Effector CD4-positive, alpha-beta T cell (primary cell): Measurements from ENCODE around the gene ARHGAP9.
"Not testable (repeated sequence)": the region's sequence is repeated elsewhere in the genome, so short reads cannot be mapped to it uniquely, and the experiment has no call there.

Experiments
- DNase-seq: peaks from one replicate; pipeline ENCODE4 v3.0.0-alpha.2; 2020
- total RNA-seq: gene quantifications from one replicate; lab custom pipeline; 2026; lab: John Stamatoyannopoulos, UW

The ARHGAP9 gene
- 345 reads per million, percentile 96 among the genes with 10 or more reads in this experiment for total RNA-seq

DNA sequence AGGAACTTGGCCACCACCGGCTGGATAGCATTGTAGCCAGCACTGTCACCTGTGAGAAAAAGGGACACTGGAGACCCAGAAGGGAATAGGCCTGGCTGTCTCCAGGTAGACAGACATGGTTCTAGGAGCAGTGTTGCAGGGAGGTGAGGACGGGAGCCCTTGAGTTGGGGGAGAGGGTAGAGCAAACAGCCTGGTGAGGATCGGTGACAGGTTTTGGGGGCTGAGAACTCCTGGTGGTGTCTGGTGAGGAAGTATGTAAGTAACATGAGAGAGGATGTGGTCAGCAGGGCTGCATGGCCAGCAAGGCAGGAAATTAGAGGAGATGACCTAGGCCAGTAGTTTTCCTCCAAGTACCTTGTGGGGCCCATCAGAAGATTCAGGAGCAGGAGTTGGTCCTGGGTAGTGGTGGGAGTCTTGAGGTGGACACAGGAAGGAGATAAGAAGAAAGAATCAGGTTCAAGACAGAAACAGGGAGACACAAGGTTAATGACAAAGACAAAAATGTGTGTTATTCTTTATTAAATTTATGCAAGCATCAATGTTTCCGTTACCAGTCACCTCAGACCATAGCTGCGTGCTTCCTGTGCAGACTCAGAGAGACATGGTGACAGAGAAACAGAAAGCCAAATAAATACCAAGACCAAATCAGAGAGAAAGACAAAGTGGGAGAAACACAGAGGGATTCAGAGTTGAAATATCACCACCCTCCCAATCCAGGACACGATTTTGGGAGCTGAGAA lies at the start of gene ARHGAP9:
TSS of gene ARHGAP9 (minus strand) at position 491 of the 740 bp plus-strand sequence. CDS start at position 31, 460 bp downstream.
- DNase-seq, result peak; percentile 63

DNA sequence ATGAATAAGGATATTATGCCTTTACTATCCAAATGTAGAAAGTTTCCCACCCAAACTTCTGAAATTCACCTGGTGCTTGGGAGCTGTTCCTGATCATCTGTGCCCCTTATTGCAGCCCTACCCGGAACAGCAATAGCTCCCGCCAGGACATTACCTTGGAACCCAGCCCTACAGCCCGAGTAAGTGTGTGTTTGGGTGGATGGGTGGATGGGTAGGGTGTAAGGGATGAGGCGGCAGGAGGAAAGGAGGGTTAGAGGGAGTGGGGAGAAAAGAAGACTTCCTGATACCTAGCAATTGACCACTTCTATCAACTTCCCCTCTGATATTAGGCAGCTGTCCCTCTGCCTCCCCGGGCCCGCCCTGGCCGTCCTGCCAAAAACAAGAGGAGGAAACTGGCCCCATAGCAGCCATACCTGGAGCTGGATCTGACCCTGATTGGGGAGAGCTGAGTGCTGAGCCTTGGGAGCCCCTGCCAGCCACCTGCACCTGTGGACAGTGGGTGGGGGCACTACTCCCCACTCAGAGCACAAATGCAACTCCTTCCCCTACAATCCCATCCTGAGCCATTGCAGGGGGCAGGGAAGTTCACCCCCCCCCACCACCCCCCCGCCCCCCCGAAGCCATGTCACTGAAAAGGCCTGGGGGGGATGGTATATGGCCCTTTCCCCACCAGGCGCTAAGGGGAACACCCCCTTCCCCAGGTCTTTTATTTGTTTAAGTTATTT lies 49.3 kb upstream of the ARHGAP9 start:
- no peak for DNase-seq

DNA sequence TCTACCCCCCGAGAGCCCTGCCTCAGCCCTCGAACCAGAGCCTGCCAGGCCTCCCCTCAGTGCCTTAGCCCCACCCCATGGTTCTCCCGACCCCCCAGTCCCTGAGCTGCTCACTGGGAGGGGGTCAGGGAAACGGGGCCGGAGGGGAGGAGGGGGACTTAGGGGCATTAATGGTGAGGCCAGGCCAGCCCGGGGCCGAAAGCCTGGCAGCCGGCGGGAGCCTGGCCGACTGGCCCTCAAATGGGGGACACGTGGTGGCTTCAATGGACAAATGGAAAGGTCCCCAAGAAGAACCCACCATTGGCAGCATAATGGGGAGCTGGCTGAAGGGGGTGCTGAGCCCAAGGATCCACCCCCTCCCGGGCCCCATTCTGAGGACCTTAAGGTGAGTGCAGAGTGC lies 48.5 kb upstream of the ARHGAP9 start:
- no peak for DNase-seq

DNA sequence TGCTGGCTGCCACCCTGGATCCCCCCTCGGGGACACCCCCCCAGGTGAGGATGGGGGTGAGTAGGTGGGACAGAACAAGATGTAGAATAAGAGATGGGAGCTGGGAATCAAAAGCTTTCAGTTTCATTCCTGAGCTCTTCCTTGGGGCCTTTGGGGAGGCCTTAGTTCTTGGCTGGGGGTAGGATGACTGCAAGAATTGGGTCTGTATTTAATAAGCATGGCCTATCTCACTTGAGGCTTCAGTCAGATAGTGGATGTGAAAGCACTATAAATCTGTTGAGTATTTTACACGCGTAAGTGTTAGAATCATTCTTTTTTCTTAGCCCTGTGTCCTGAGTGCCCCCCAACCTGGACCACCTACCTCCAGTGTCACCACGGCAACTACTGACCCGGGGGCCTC lies 47.5 kb upstream of the ARHGAP9 start:
- no peak for DNase-seq

DNA sequence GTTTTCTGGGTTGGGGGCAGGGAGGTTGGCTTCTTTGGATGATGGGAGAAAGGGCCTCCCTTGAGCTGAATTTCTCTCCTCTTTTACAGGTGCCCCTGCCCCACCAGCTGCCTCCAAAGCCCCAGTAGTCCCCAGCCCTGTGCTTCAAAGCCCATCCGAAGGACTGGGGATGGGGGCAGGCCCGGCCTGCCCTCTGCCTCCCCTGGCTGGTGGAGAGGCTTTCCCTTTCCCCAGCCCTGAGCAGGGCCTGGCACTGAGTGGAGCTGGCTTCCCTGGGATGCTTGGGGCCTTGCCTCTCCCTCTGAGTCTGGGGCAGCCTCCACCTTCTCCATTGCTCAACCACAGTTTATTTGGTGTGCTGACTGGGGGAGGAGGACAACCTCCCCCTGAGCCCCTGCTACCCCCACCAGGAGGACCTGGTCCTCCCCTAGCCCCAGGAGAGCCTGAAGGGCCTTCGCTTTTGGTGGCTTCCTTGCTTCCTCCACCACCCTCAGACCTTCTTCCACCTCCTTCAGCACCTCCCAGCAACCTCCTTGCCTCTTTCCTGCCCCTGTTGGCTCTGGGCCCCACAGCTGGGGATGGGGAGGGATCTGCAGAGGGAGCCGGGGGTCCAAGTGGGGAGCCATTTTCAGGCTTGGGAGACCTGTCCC lies 46.9 kb upstream of the ARHGAP9 start:
- no peak for DNase-seq

DNA sequence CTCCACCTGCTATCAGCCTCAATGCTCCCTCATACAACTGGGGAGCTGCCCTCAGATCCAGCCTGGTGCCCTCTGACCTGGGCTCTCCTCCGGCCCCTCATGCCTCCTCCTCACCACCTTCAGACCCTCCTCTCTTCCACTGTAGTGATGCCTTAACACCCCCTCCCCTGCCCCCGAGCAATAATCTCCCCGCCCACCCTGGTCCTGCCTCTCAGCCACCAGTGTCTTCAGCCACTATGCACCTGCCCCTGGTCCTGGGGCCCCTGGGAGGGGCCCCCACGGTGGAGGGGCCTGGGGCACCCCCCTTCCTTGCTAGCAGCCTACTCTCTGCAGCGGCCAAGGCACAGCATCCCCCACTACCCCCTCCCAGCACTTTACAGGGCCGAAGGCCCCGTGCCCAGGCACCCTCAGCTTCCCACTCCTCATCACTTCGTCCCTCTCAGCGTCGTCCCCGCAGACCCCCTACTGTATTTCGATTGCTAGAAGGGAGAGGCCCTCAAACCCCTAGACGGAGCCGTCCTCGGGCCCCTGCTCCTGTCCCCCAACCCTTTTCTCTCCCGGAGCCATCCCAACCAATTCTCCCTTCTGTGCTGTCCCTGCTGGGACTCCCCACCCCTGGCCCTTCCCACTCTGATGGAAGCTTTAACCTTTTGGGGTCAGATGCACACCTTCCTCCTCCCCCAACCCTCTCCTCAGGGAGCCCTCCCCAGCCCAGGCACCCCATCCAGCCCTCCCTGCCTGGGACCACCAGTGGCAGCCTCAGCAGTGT lies 46.1 kb upstream of the ARHGAP9 start:
- DNase-seq, result no peak

DNA sequence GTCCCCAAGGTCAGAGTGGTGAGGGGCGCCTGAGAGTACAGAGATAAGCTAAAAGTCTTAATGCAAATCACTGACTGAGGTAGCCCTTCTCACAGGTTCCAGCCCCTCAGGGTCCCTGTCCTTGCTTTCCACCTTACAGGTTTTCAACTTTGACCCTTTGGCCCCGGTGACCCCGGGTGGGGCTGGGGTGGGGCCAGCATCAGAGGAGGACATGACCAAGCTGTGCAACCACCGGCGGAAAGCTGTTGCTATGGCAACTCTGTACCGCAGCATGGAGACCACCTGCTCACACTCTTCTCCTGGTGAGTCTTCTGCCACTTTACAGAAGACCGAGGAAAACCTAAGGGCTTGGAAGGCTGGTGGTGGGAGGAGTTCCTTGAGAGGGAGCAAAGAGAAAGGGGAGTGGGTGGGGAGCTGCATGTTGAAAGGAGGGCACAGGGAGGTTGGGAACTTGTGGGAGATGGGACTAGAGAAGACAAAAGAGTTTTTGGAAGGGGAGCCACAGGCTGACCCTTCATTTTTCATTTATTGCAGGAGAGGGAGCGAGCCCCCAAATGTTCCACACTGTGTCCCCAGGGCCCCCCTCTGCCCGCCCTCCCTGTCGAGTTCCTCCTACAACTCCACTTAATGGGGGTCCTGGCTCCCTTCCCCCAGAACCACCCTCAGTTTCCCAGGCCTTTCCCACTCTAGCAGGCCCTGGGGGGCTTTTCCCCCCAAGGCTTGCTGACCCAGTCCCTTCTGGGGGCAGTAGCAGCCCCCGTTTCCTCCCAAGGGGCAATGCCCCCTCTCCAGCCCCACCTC lies 45.3 kb upstream of the ARHGAP9 start:
- no peak for DNase-seq

DNA sequence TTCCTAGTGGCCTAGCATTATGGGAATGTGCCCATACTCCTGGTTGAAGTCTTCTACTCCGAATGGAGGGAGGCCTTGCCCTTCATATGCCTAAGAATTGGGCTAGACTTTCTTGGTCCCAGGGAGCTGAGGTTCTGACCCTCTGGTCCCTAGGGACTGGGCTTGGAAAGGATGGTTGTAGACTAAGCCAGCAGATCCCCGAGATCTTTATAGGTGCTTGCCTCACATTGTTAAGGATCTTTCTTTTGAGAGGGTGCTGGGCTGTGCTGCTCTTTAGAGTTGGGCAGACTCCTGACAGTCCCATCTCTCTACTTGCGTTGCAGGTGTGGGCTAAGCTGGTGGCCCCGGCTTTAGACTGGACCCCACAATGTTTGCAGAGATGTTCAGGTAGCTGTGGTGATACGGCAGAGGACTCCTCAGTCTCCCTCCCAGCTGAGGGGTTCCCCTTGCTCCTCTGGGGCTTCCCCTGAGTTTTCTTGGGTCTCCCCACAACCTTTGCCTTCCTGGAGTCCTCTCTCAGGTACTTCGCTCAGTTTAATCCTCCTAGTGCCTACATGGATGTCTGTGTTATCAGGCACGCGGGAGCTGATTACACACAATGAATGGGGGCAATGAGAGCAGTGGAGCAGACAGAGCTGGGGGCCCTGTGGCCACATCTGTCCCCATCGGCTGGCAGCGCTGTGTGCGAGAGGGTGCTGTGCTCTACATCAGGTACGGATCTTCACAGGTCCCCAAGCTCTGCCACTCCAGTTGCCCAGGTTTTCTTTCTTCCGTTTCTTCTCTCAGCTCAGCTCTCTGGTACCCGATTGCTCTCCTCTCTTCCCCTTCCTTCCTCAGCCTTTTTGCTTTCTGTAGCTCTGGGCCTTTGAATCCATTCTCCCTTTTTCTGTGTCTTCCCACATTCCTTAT lies 44.3 kb upstream of the ARHGAP9 start:
- peak; percentile 14 for DNase-seq

DNA sequence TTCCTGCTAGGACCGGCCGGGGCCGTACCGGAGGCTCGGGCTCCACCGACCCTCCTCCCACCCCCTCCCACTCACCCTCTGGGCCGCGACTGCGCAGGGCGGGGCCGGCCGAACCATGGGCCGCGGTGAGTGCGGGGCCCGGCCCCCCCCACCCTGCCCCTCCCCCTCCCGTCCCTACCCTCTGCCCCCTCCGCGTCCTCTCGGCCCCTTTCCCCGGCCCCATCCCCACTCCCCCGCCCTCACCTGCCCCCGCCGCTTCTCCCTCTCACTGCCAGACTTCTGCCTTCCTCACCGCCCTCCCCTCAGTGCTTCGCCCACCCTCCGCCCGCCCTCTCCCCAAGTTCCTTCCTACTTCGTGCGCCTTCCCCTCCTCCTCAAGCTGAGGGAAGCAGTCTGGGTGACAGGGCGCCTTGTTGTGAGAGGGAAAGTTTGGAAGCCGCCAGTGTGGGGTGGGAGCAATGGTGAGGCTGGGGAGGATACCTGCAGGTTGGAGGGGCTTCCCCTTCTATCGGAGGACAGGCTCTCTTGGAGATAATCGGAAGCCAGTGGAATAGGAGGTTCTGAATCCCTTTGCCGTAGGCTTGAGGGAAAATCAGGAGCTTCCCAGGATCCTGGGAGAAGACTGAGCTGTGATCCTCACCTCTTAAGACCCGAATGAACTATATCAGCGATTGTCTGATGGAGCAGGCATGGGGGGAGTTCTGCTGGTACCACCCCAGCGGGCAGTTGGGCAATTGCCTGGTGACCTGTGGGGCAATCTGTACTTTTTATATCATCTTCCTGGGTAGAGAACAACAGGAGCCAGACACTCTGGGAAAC lies 43.4 kb upstream of the ARHGAP9 start:
- DNase-seq, result peak; percentile 45

DNA sequence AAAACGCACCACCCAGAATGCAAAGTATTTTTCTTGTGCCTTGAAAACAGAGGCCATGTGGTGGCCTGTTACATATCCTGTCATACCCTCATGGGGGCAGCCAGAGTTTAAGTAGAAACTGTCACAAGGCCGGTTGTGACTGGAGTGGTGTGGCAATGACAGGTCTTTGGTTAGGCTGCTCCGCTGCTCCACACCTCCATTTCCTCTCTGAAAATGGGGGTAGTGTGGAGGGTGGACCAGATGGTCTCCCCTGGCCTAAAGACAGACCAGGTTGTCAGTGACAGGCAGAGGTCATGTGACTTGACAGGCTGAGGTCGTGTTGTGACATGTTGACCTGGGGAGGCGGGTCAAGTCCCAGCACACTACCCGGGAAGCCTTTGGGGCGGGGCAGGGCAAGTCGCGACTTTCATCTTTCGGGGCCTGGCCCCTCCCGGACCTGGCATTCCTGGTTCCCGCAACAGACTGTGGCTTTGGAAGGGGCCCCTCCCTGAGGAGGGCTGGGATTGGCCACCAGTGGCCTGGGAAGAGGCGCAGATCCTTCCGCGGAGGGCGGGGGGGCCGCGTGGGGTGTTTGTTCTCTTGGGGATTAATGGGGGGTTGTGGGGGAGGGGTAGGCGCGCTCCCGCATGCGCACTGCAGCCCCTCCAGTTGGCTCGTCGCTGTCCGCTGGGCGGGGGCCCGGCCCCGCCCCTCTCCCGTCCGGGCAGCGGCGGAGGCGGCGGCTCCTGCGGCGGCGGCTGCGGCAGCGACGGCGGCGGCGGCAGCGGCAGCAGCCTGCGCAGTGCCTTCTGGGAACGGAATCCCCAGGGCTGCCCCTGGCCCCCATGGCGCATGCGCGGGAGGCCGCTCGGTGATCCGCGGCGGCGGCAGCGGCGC lies 42.6 kb upstream of the ARHGAP9 start, which contains the start of gene MBD6:
TSS of gene MBD6 (plus strand) at position 814 of the 876 bp plus-strand sequence. CDS start 1,480 bp downstream, outside the sequence.
- peak; percentile 86 for DNase-seq

DNA sequence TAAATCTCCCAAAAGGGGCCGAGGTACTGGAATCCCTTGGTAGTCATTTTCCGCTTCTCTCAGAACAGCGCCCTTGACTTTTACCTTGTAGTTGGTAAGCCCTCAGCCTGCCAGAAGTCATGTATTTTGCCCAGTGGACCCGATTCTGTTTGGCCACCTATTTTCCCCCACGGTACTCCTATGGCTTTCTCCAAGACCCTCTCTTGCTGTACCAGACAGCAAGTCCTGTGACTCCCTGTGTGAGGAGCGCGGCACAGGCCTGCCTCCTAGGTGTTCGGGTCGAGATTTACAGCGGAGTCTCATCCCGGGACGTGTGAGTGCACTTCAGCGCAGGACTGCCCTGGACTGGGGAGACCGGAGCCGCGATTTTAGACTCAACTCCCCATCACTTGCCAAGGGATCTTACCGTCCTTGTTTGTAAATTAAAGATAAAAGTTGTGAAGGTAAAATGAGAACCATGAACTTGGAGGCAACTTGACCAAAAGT lies 41.9 kb upstream of the ARHGAP9 start:
- DNase-seq, result peak; percentile 12

DNA sequence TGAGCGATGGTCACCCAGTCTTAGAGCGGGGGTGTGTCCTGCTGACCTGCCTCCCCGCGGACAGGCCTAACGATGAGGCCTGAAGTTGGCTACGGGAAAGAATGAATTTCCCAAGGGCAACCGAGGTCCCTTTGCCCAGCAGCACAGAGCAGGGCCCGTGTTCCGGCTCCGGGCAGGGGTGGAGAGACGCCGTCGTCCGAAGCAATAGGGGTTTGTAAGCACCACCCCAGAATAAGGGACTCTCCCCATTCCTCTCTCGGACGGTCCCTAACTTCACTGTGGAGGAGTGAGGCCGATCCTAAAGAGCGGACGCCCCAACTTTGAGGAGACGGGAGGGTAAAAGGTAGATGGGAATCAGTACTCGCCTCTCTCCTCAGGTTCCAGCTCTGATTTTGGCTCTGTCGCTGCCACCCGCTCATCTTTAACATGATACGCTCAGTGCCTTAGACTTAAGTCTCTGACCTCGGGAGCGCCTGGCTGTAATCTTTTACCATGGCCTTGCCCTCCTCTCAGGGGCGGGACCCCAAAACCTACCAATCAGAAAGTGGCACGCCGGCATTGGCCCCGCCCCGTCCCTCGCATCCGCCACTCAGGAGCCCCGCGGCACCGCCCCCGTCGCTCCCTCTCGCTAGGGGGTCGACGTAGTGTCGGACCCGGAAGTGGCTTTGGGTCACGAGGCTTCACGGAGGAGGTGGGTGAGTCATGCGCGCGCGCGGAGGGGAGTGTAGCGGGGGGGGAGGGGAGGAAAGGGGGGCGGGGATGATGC lies 40.6 kb upstream of the ARHGAP9 start, which contains the start of gene DDIT3:
TSS of gene DDIT3 (minus strand) at position 462 of the 766 bp plus-strand sequence. CDS start 3,108 bp downstream, outside the sequence.
- peak; percentile 99 for DNase-seq

DNA sequence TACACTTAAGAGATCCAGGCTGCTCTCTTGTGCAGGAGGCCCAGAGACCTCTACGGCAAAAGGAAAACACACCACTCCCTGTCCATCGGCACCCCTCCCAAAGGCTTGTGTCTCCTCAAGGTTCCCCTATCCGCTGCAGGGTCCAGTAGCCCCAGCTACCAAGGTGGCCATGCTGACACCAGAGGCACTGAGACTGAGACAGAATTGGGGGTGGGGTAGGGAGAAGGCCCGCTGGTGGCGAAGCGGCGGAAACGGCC lies 40.1 kb upstream of the ARHGAP9 start:
- no peak for DNase-seq

DNA sequence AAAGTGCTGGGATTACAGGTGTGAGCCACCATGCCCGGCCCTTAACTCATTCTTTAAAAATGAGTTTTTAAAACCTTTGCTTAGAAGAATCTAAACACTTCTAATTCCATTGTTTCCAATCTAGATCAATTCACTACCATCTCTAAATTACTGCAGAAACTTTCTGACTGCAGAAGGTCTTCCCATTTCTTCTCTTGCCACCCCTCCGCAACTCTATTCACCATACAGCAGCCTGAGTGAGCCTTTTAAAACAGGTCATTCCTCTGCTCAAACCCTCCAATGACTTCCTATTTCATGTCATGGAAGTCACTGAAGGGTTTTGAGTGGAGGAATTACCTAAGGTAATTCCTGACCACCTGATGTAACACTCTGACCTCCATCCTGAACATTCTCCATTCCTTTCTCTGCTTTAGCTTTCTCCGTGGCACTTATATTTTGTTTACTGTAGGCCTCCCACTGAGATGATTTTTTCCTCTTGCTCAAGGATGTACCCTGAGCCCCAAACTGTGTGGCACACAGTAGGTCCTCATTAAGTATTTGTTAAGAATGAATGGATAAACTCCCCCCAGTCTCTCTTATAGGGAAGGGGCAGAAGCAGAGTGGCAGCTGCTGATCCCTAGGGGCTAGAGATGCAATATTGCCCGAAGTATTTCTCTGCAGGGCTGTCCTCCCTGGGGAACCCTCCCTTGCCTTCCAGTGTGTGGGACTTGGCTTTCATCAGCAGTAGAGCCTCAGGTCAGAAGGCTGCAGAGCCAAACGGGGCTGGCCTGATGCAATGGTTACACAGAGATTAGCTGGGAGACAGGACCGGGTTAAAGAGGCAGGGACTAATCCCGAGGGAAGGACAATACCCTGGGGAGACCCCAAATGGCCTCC lies 39.5 kb upstream of the ARHGAP9 start:
- DNase-seq, result no peak

DNA sequence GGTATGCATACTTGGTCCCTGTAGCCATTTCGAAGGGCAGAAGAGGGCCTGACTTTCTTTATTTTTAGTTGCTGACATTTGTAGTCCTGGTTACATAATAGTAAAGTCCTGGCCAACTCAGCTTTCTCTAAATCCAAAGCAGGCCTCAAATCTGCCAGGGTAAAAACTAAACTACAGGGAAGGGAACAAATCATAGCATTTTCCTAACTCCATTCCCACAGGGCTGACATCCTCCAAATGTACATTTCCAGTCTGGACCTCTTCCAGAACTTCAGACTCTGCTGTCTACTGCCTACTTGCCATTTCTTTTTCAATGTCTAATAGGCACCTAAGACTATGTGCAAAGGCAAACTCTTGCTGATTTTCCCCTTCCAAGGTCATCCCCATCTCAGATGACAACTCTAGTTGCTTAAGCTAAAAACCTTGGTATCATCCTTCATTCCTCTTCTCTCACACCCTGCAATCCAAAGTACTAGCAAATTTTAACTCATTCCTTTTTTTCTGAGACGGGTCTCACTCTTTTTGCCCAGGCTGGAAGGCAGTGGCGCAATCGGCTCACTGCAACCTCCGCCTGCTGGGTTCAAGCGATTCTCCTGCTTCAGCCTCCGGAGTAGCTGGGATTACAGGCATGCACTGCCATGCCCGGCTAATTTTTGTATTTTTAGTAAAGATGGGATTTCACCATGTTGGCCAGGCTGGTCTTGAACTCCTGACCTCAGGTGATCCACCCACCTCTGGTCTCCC lies 38.7 kb upstream of the ARHGAP9 start:
- no peak for DNase-seq

DNA sequence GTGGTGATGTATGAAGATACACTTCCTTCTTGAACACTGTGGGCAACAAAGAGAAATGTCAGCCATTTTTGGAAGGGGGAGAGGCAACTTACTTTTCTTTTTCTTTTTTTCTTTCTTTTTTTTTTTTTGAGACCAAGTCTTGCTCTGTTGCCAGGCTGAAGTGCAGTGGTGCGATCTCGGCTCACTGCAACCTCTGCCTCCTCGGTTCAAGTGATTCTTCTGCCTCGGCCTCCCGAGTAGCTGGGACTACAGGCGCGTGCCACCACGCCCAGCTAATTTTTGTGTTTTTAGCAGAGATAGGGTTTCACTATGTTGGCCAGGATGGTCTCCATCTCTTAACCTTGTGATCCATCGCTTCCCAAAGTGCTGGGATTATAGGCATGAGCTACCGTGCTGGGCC lies 38.1 kb upstream of the ARHGAP9 start:
- not testable (repeated sequence) for DNase-seq
